Stomach smooth muscle (tissue), 2 donors: ENCODE measurements around the gene PPP1R37.

Experiments used
- H3K27ac ChIP-seq: one replicate; pipeline ENCODE4 v1.7.0; 2013; ENCODE audit warnings: mild to moderate bottlenecking, low read length, inconsistent platforms
- H3K27me3 ChIP-seq, 2 donors: one replicate each; pipeline ENCODE4 v1.7.0; 2013; ENCODE audit warnings: low read length in 2 of 2; ENCODE audit not compliant: insufficient read depth in 2 of 2, control insufficient read depth in 1 of 2
- H3K36me3 ChIP-seq, 2 donors: one replicate each; pipeline ENCODE4 v1.7.0; 2013; ENCODE audit warnings: low read length in 2 of 2; ENCODE audit not compliant: control insufficient read depth in 2 of 2, insufficient read depth in 2 of 2
- H3K4me1 ChIP-seq: one replicate; pipeline ENCODE4 v1.7.0; 2013; ENCODE audit warnings: low read length; ENCODE audit not compliant: control insufficient read depth, insufficient read depth
- H3K4me3 ChIP-seq, 2 donors: one replicate each; pipeline ENCODE4 v1.7.0; 2013; ENCODE audit warnings: low read length in 2 of 2
- H3K9ac ChIP-seq, 2 donors: one replicate each; pipeline ENCODE4 v1.7.0; 2013; ENCODE audit warnings: low read length in 2 of 2, mild to moderate bottlenecking in 1 of 2
- H3K9me3 ChIP-seq, 2 donors: one replicate each; pipeline ENCODE4 v1.7.0; 2013; ENCODE audit warnings: low read length in 2 of 2; ENCODE audit not compliant: control insufficient read depth in 2 of 2
- donor health status: healthy.
- donor health status: Pancreatic carcinoma.

The PPP1R37 gene

GRCh38 chr19:45082170-45082569, 10.8 kb upstream of the PPP1R37 start:
- peaks cover 18% of the 10 kb centered on the region for H3K4me1 ChIP-seq

GRCh38 chr19:45086480-45086879, 6.5 kb upstream of the PPP1R37 start:
- Histone ChIP-seq H3K9me3 (no peaks in the 10 kb centered on the region), H3K4me1 (peaks cover 8% of the 10 kb centered on the region), H3K36me3 (peaks cover 11 to 15% of the 10 kb centered on the region in 2 donors), H3K4me3 (no peak overlapping the region), H3K9ac (no peak overlapping the region), H3K27ac (no peak overlapping the region), H3K27me3 (no peaks in the 10 kb centered on the region)

More at GRCh38 chr19:45082170-45082569, 10.8 kb upstream of the PPP1R37 start:
- H3K9ac ChIP-seq: no peak overlapping the region
- H3K36me3 ChIP-seq: peaks cover 9 to 13% of the 10 kb centered on the region in 2 donors
- no peaks in the 10 kb centered on the region for H3K9me3 ChIP-seq
- no peak overlapping the region for H3K27ac ChIP-seq
- no peaks in the 10 kb centered on the region for H3K27me3 ChIP-seq
- H3K4me3 ChIP-seq: no peak overlapping the region

GRCh38 chr19:45087531-45087930, 5.4 kb upstream of the PPP1R37 start:
- H3K36me3 ChIP-seq: peaks cover 7 to 9% of the 10 kb centered on the region in 2 donors
- no peaks in the 10 kb centered on the region for H3K27me3 ChIP-seq
- H3K27ac ChIP-seq: no peak overlapping the region
- H3K4me1 ChIP-seq: peaks cover 8% of the 10 kb centered on the region
- no peak overlapping the region for H3K4me3 ChIP-seq
- H3K9ac ChIP-seq: no peak overlapping the region
- no peaks in the 10 kb centered on the region for H3K9me3 ChIP-seq

DNA sequence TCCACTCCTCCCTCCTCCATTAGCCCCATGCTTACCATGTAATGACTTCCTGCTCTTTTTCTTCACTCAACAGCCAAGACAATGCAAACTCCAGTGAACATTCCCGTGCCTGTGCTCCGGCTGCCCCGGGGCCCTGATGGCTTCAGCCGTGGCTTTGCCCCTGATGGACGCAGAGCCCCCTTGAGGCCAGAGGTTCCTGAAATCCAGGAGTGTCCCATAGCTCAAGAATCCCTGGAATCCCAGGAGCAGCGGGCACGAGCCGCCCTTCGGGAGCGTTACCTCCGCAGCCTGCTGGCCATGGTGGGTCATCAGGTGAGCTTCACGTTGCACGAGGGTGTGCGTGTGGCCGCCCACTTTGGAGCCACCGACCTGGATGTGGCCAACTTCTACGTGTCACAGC, 2.9 kb upstream of the PPP1R37 start:
- peaks cover 7 to 8% of the 10 kb centered on the region in 2 donors for H3K36me3 ChIP-seq

DNA sequence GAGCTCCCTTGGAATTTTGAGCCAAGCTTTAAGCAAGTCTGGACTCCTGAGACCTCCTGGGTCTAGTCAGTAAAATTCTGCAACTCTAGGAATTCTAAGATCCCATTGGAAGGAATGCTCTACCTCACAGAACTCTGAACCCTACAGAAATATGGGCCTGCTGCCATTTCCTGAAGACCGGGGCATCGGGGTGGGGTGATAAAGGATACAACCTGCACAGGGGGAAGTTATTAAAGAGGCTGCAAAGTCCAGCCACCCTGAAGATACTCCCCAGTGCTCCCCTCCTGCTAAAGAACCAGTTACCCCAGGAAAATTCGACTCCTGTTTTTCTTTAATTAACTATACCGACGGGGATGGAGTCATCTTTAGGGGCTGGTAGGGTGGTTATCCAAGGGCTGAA, 2.4 kb upstream of the PPP1R37 start:
- Histone ChIP-seq H3K9ac (peak overlapping the region in 1 of 2 donors; percentile 76), H3K4me1 (peaks cover 30% of the 10 kb centered on the region), H3K27ac (peak overlapping the region; percentile 89)

More for the DNA sequence above, 2.9 kb upstream of the PPP1R37 start:
- Histone ChIP-seq H3K4me1 (peaks cover 24% of the 10 kb centered on the region), H3K9ac (no peak overlapping the region), H3K4me3 (no peak overlapping the region), H3K27ac (no peak overlapping the region), H3K27me3 (no peaks in the 10 kb centered on the region), H3K9me3 (no peaks in the 10 kb centered on the region)

GRCh38 chr19:45091031-45091923, 1.7 kb upstream of the PPP1R37 start:
- H3K9ac ChIP-seq: peak overlapping the region; percentile 76 to 80
- peaks cover 35% of the 10 kb centered on the region for H3K4me1 ChIP-seq

More for the DNA sequence above, 2.4 kb upstream of the PPP1R37 start:
- Histone ChIP-seq H3K27me3 (no peaks in the 10 kb centered on the region), H3K9me3 (no peaks in the 10 kb centered on the region), H3K36me3 (peaks cover 3 to 7% of the 10 kb centered on the region in 2 donors), H3K4me3 (peak overlapping the region; percentile 88 to 93)

DNA sequence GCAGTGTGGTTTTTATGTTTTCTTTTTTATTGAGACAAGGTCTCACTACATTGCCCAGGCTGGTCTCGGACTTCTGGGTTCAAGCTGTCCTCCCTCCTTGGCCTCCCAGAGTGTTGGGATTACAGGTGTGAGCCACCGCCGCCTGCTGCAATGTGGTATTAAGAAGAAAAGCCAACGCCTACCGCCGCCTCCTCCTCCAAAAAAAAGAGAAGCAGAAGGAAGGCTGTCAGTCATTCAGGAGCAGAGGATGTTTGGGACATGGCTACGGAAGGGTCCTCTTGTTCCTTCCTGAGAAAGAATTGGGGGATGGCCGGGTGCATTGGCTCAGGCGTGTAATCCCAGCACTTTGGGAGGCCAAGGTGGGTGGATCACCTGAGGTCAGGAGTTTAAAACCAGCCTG, 1.2 kb downstream of the PPP1R37 start:
- H3K36me3 ChIP-seq: peaks cover 2 to 3% of the 10 kb centered on the region in 2 donors
- H3K4me3 ChIP-seq: peak overlapping the region; percentile 73 to 93
- H3K9ac ChIP-seq: peak overlapping the region; percentile 72 to 92
- H3K27ac ChIP-seq: no peak overlapping the region
- no peaks in the 10 kb centered on the region for H3K9me3 ChIP-seq
- no peaks in the 10 kb centered on the region for H3K27me3 ChIP-seq
- peaks cover 63% of the 10 kb centered on the region for H3K4me1 ChIP-seq

More at GRCh38 chr19:45091031-45091923, 1.7 kb upstream of the PPP1R37 start:
- Histone ChIP-seq H3K27me3 (no peaks in the 10 kb centered on the region), H3K36me3 (peaks cover 3 to 5% of the 10 kb centered on the region in 2 donors), H3K9me3 (no peaks in the 10 kb centered on the region), H3K27ac (peak overlapping the region; percentile 89), H3K4me3 (peak overlapping the region; percentile 88 to 93)

DNA sequence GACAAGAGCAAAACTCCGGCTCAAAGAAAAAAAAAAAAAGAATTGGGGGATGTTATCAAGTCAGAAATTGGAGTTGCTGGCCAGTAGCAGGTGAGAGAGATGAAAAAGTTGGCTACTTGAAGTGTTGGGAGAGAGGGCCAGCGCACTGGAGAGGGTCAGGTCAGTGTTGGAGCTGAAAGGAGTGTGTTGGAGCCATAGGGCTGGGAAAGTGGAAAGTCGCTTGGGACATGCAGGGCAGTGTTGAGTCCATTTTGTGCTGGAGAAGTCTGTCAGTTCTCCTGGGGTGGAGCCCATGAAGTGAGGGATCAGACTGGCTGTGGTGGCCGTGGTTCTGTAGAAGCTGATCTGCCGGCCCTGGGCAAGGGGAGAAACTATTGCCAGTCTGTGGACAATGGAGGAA, 1.7 kb downstream of the PPP1R37 start:
- peak overlapping the region in 1 of 2 donors; percentile 93 for H3K4me3 ChIP-seq
- H3K27ac ChIP-seq: no peak overlapping the region
- H3K9ac ChIP-seq: peak overlapping the region; percentile 51 to 72
- no peaks in the 10 kb centered on the region for H3K27me3 ChIP-seq
- H3K9me3 ChIP-seq: no peaks in the 10 kb centered on the region
- peaks cover 2 to 3% of the 10 kb centered on the region in 2 donors for H3K36me3 ChIP-seq
- peaks cover 67% of the 10 kb centered on the region for H3K4me1 ChIP-seq

GRCh38 chr19:45095496-45096413, 2.8 kb downstream of the PPP1R37 start:
- Histone ChIP-seq H3K4me3 (no peak overlapping the region), H3K9ac (peak overlapping the region in 1 of 2 donors; percentile 42)

DNA sequence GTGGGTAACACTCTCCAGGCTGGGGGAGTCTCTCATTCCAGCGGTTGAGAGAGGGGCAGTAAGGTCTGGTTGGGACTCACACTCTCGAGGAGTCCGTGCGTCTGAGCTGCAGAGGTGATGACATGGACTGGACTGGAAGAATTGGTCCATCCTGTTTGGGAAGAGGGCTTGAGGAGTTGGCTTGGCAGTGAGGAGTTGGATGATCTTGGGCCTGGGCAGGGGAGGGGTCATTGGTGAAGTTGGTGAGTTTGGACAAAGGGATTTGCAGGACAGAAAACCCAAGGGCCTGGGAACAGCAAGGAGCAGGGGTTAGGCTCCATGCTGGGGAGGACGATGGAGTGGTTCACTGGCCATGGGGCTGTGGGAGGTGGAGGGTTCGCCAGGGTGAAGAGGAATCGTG, 3.7 kb downstream of the PPP1R37 start:
- Histone ChIP-seq H3K4me3 (no peak overlapping the region), H3K36me3 (no peaks in the 10 kb centered on the region), H3K27ac (no peak overlapping the region), H3K9me3 (no peaks in the 10 kb centered on the region), H3K27me3 (no peaks in the 10 kb centered on the region), H3K9ac (peak overlapping the region in 1 of 2 donors; percentile 21), H3K4me1 (peaks cover 73% of the 10 kb centered on the region)

More at GRCh38 chr19:45095496-45096413, 2.8 kb downstream of the PPP1R37 start:
- Histone ChIP-seq H3K9me3 (no peaks in the 10 kb centered on the region), H3K27ac (no peak overlapping the region), H3K4me1 (peaks cover 75% of the 10 kb centered on the region), H3K27me3 (no peaks in the 10 kb centered on the region), H3K36me3 (no peaks in the 10 kb centered on the region)
